ENCODE data around the gene S100A2.
"Not testable (repeated sequence)": the region's sequence is repeated elsewhere in the genome, so short reads cannot be mapped to it uniquely, and the experiment has no call there.

Gene S100A2

DNA sequence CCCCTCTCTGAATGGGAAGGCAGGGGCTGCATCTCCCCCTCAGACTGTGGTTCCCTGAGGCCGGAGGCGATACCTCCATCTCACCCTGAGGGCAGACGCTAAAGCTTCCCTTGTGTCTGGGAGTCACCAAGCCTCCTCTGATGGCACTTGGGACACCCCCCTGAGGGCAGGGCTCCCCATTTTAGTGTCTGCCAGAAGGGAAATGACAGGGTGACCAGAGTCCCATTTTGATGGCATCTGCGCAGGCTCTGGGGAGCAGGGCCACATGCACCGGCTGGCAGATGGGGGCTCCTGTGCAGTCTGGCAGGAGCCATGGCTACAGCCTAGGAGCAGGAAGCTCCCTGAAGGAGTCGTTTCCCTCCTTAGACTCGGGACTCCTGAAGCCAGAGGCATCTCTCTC is 1.7 kb downstream of the S100A2 start:
- no peak for DNase-seq (ENCODE audit: low read depth)

- no peak for DNase-seq (ENCODE audit: low read depth)
Observed at GRCh38 chr1:153563483-153563901, 2.2 kb downstream of the S100A2 start.

GRCh38 chr1:153562021-153562420 is 3.6 kb downstream of the S100A2 start:
- not testable (repeated sequence) for DNase-seq (ENCODE audit: low read depth)

DNA sequence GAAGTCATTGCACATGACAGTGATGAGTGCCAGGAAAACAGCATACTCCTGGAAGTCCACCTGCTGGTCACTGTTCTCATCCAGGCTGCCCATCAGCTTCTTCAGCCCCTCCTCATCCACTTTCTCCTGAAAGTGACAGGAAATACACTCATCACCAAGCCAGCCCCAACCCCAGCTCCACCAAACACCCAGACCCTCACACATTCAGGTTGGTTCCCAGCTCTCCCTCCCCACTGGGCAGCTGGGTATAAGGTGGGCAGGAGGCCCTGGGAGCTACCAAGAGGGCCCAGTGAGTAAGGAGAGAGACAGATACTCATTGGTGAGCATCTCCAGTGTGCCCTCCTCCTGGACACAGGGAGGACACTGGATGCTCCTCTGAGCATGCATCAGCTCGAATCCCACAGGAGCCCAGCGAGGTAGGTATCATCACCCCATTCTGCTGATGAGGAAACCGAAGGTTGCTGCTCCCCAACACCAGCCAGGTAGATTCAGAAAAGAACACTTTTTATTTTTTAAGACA is 4.1 kb downstream of the S100A2 start:
- DNase-seq (ENCODE audit: low read depth), result no peak

- no peak for DNase-seq (ENCODE audit: low read depth)
Observed at GRCh38 chr1:153560771-153561465, 4.7 kb downstream of the S100A2 start.

- DNase-seq (ENCODE audit: low read depth), result no peak
Observed at GRCh38 chr1:153560241-153560640, 5.4 kb downstream of the S100A2 start.

GRCh38 chr1:153557877-153558276 is 7.8 kb downstream of the S100A2 start:
- DNase-seq (ENCODE audit: low read depth), result no peak

GRCh38 chr1:153556348-153556747 is 9.3 kb downstream of the S100A2 start:
- DNase-seq (ENCODE audit: low read depth), result no peak

GRCh38 chr1:153553830-153554541 is 11.7 kb downstream of the S100A2 start:
- DNase-seq (ENCODE audit: low read depth), result no peak

DNA sequence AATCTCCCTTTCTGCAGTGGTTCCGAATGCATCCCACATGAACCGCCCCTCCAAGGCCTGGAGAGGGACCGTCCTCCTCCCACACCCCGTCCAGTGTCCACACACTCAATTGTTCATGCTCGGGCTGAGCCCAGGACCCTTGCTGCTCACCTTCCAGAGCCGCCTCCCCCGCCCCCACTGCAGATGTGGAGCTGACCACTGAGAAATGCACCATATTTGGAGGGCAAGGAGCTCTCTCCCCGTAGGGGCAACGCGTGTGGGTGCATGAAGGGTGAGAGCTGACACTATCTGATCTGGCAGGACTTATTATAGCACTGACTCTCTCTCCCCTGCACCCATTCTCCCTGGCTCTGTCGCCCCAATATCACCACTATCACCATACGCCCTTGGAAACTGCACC is 12.5 kb downstream of the S100A2 start:
- DNase-seq (ENCODE audit: low read depth), result no peak

- DNase-seq (ENCODE audit: low read depth), result no peak
Observed at GRCh38 chr1:153552335-153552734, 13.3 kb downstream of the S100A2 start.

DNA sequence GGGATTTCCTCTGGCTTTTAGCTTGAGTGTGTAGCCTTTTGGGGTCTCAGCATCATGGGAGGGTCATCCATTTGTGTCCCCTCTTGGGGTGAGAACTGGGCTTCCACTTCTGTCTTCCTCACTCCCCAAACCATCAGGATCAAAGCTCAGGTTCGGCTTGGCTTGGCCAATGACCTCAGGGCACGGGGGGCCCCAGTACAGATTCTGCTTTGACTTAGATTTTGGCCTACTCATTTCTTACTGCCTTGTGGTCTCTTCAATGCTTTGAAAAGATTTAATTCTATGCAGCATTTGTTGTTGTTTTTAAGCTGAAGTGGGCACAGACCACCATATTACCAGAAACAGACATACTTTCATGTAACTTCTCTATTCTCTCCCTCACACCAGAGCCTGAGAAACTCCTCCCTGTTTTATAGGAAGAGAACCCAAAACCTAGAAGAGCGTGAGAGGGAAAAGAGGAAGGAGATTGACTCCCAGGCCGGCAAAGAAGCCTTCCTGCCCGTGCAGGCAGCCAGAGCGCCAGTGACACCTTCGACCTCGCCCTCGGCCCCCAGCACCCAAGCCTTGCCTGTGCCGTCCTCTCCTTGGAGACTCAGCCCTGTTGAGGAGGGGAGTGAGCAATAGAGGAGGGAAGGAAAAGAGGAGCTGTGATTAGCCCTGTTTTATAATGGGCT is 14.7 kb downstream of the S100A2 start:
- no peak for DNase-seq (ENCODE audit: low read depth)

- DNase-seq (ENCODE audit: low read depth), result no peak
Observed at GRCh38 chr1:153550398-153550758, 15.3 kb downstream of the S100A2 start.

DNA sequence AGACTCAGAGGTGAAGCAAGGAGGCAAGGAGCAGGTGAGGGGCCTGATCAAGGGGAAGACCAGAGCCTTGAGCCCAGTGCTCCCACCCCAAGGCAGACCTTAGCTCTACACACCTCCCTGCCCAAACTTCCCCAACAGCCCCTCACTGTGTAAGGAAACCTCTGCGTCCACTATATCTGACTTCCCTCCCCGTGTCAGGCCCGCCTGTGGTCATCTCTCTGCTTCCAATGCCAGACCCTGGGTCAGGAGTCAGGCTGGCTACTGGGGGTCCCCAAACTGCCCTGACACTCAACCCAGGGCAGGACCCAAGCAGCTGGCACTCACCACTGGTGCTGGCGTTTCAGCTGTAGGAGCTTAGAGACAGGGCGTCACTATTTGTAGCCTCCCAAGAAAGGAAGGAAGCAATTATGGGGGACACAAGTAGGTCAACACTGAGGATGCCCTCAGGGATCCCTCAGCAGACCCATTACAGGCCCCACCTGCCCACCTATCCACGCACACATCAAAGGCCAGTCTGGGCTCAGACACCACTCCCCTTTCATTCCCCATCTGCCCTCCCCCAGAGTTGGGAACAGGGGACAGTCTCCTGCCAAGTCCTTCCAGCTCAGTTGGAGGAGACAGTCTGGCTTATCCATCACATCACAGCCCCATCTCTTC is 15.8 kb downstream of the S100A2 start:
- DNase-seq (ENCODE audit: low read depth), result no peak

DNA sequence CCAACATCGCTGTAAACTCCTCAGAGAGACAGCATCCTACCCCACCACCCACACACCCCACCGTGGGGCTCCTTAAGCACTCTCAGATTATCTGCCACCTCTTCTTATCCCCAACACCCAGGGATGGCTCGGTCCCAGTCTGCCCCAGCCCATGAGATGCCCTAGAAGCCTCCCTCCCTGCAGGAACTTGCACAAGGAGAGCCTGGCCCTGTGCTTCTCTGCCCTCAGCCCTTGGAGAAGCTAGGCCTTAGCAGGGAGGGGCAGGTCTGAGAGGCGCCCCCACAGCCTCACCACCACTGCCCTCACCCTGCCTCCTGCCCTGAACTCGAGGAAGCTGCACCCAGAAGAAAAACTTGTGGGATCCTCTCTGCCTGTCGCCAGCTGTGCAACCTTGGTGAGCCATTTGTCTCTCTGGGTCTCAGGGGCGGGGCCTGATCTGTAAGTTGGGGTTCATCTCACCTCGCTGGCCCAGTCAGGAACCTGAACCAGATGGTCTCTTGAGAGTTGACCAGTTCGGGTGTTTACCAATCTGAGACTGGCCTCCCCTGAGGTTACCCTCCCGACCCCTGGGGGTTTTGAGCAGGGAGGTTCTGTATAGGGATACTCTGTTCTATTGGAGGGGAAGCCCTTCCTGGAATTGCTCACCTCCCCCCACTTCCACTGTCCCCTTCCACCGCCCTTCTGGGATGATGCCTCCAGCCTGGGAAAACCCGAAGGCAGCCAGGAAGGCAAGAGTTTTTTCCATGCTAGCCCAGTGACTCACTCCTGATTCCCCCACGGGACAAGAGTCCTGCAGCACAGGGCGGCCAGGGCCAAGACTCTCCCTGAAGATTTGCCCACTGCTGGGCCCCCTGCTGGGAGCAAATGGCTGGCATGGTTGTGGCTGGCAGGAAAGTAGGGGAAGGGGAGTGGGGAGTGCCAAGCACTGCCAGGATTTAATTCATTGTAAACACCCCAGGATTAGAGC is 16.6 kb downstream of the S100A2 start, which contains the start of gene S100A3:
TSS of gene S100A3 (minus strand) at position 537 of the 967 bp plus-strand sequence. CDS start 773 bp downstream, outside the sequence.
- DNase-seq (ENCODE audit: low read depth), result no peak

GRCh38 chr1:153547560-153548551 is 17.8 kb downstream of the S100A2 start:
- DNase-seq (ENCODE audit: low read depth), result no peak

DNA sequence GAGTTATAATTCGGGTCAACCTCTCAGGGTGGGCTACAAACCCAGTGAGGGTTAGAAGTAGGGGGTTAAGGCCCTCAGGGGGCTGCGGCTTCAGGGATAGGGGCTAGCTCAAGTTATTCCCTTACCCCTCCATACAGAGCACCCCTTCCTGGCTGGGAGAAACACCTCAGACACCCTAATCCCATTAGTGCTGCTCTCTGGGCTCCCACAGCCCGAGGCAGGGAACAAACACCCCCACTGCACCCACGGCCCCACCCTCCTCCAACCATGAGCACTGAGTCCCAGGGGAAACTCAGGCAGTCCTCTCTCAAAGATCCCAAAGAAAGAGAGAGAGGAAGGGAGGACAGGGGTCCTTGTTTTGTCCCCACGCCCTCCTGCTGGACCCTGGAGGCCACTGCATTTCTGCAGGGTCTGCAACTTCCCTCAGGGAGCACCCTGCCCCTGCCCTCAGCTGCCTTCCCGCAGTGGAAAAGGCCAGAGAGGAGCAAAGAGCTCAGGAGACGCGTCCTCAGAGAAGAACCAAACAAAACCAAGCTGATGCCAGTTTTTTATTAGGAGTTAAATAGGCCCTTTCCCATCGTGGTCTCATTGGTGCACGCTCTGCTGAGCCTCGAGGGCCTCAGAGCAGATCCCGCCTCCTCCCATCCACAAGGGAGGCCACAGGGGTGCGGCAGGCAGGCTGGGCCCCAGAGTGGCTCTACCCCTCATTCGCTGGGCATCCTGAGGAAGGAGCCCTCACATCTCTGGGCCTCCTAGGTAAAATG is 18.7 kb downstream of the S100A2 start:
- no peak for DNase-seq (ENCODE audit: low read depth)

DNA sequence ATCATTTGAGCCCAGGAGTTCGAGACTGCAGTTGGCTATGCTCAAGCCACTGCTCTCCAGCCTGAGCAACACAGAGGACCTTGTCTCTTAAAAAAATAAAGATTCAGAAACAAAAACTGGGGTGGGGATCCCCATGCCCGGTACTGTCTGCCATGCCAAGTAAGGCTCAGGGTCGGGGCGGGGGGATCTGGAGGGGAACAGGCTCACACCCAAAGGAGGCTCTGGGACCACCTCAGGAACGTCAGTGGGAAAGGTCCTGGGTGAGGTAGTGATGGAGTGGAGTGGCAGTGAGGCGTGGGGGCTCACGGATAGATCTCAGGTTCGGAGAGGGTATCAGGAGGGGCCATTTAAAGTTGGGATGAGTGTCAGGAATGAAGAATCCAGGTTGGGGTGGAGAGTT is 19.3 kb downstream of the S100A2 start:
- no peak for DNase-seq (ENCODE audit: low read depth)
